Middle frontal gyrus (tissue), 1 donor: ENCODE data around the gene MAP1LC3B.

Source experiments
- DNase-seq: peaks from one replicate; pipeline ENCODE4 v3.0.0-alpha.2; 2015; ENCODE audit warnings: low spot score; ENCODE audit errors: extremely low spot score

MAP1LC3B gene

DNA sequence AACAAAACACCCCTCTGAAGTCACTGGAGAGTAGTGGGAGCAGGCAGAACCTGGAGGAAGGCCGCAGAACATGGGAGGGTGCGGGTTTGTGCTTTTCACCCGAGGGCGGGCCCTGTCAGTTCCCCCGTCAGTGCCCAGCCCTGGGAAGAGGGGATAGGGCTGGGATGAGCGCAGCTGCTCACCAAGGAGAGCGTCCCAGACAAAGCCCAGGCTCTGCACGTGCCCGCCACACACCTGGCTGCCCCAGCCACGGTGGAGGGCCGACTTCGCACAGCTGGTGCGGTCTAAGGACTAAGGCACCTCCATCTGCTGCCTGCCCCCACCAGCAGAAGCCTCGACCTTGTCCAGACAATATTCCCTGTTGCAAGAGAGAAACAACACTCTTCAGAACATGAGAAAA lies 61.2 kb downstream of the MAP1LC3B start:
- no peak for DNase-seq
